Mesenchymal stem cell (in vitro differentiated cells and primary cell): ENCODE results near the gene CBX6.

Source experiments
- DNase-seq: peaks from one replicate; pipeline ENCODE4 v3.0.0-alpha.2; 2013
- H2AFZ ChIP-seq: one replicate; pipeline ENCODE4 v1.6.1; 2013; ENCODE audit warnings: low read depth, mild to moderate bottlenecking, control low read depth, inconsistent platforms, low read length, moderate library complexity
- H2AK5ac ChIP-seq: 2 replicates; pipeline ENCODE4 v1.6.1; 2013; ENCODE audit warnings: low read length, moderate library complexity, mild to moderate bottlenecking, inconsistent platforms; ENCODE audit not compliant: severe bottlenecking
- H2BK120ac ChIP-seq: one replicate; pipeline ENCODE4 v1.6.1; 2013; ENCODE audit warnings: low read depth, mild to moderate bottlenecking, inconsistent platforms, low read length, moderate library complexity
- H2BK12ac ChIP-seq, 2 experiments: one replicate each; pipeline ENCODE4 v1.6.1; 2013; ENCODE audit warnings: inconsistent platforms in 2 of 2, low read length in 2 of 2, mild to moderate bottlenecking in 2 of 2, moderate library complexity in 2 of 2, control low read depth in 1 of 2
- H2BK15ac ChIP-seq: one replicate; pipeline ENCODE4 v1.6.1; 2013; ENCODE audit warnings: mild to moderate bottlenecking, low read depth, inconsistent platforms; ENCODE audit not compliant: poor library complexity, severe bottlenecking
- H2BK5ac ChIP-seq: 2 replicates; pipeline ENCODE4 v1.6.1; 2013; ENCODE audit warnings: low read depth, mild to moderate bottlenecking, low read length, control low read depth, inconsistent platforms; ENCODE audit not compliant: poor library complexity, severe bottlenecking
- H3K14ac ChIP-seq, 2 experiments: one replicate each; pipeline ENCODE4 v1.6.1; 2013; ENCODE audit warnings: inconsistent platforms in 2 of 2, low read length in 2 of 2, control low read depth in 1 of 2, mild to moderate bottlenecking in 1 of 2, moderate library complexity in 1 of 2
- H3K18ac ChIP-seq, 2 experiments: one replicate each; pipeline ENCODE4 v1.6.1; 2013; ENCODE audit warnings: inconsistent platforms in 2 of 2, low read length in 2 of 2, control low read depth in 1 of 2, low read depth in 1 of 2, mild to moderate bottlenecking in 1 of 2
- H3K23ac ChIP-seq, 2 experiments: one replicate each; pipeline ENCODE4 v1.6.1; 2013; ENCODE audit warnings: inconsistent platforms in 2 of 2, low read length in 2 of 2, mild to moderate bottlenecking in 2 of 2, moderate library complexity in 2 of 2, control low read depth in 1 of 2
- H3K27ac ChIP-seq: 2 replicates; pipeline ENCODE4 v1.5.1; 2013; ENCODE audit warnings: mild to moderate bottlenecking, moderate library complexity, low read length, control low read depth, inconsistent platforms; ENCODE audit not compliant: poor library complexity, severe bottlenecking
- H3K27me3 ChIP-seq, 2 experiments: 2 replicates each; pipeline versions ENCODE4 v1.6.1 to v1.7.0; 2013; ENCODE audit warnings: low read length in 2 of 2, mild to moderate bottlenecking in 2 of 2, moderate library complexity in 2 of 2, control low read depth in 1 of 2, inconsistent platforms in 1 of 2; ENCODE audit not compliant: control insufficient read depth in 1 of 2, insufficient read depth in 1 of 2
- H3K36me3 ChIP-seq, 2 experiments: 2 replicates each; pipeline versions ENCODE4 v1.6.1 to v1.7.0; 2013; ENCODE audit warnings: low read length in 2 of 2, control low read depth in 1 of 2, inconsistent platforms in 1 of 2, low read depth in 1 of 2, mild to moderate bottlenecking in 1 of 2; ENCODE audit not compliant: insufficient read depth in 2 of 2, control insufficient read depth in 1 of 2
- H3K4ac ChIP-seq, 2 experiments: one replicate each; pipeline ENCODE4 v1.6.1; 2013; ENCODE audit warnings: inconsistent platforms in 2 of 2, low read length in 2 of 2, mild to moderate bottlenecking in 2 of 2, moderate library complexity in 2 of 2, control low read depth in 1 of 2, low read depth in 1 of 2
- H3K4me1 ChIP-seq: 2 replicates; pipeline ENCODE4 v1.6.1; 2013; ENCODE audit warnings: low read depth, low read length, control low read depth; ENCODE audit not compliant: control insufficient read depth, insufficient read depth
- H3K4me2 ChIP-seq: 2 replicates; pipeline ENCODE4 v1.6.1; 2013; ENCODE audit warnings: low read length, mild to moderate bottlenecking, inconsistent platforms; ENCODE audit not compliant: poor library complexity, severe bottlenecking
- H3K4me3 ChIP-seq, 2 experiments: 2 replicates each; pipeline versions ENCODE4 v1.5.1 to v1.7.0; 2013; ENCODE audit warnings: low read length in 2 of 2, mild to moderate bottlenecking in 2 of 2, control low read depth in 1 of 2, low read depth in 1 of 2; ENCODE audit not compliant: insufficient read depth in 1 of 2
- H3K79me1 ChIP-seq: replicated peaks from 2 replicates; pipeline ENCODE4 v1.6.1; 2013; ENCODE audit warnings: mild to moderate bottlenecking, control low read depth, low read length, inconsistent platforms; ENCODE audit not compliant: poor library complexity, severe bottlenecking
- H3K9ac ChIP-seq: 2 replicates; pipeline ENCODE4 v1.7.0; 2013; ENCODE audit warnings: mild to moderate bottlenecking, low read length, moderate library complexity
- H3K9me3 ChIP-seq: 2 replicates; pipeline ENCODE4 v1.7.0; 2013; ENCODE audit warnings: mild to moderate bottlenecking, low read length; ENCODE audit not compliant: control insufficient read depth
- H4K8ac ChIP-seq: one replicate; pipeline ENCODE4 v1.6.1; 2013; ENCODE audit warnings: inconsistent platforms, mild to moderate bottlenecking, low read length, moderate library complexity
- H4K91ac ChIP-seq: one replicate; pipeline ENCODE4 v1.6.1; 2013; ENCODE audit warnings: mild to moderate bottlenecking, low read length, inconsistent platforms
- WGBS: methylation state at CpG from one replicate; pipeline ENCODE4 v1.1.7; 2013; ENCODE audit warnings: mixed read lengths; 5-methylcytosine and 5-hydroxymethylcytosine counted together

CBX6 gene

GRCh38 chr22:38870791-38871359 is 1.1 kb downstream of the CBX6 start:
- H3K9me3 ChIP-seq = no peaks in the 10 kb centered on the region
- no peak overlapping the region for H3K14ac ChIP-seq
- DNase-seq = no peak
- H2BK5ac ChIP-seq = no peak overlapping the region
- H2BK12ac ChIP-seq = no peak overlapping the region
- peaks cover 33 to 34% of the 10 kb centered on the region in 2 experiments for H3K36me3 ChIP-seq
- peak overlapping the region; percentile 55 for H2BK15ac ChIP-seq
- H3K4ac ChIP-seq = peak overlapping the region in 1 of 2 experiments; percentile 40
- H3K27ac ChIP-seq = peak overlapping the region; percentile 26
- 46% methylated on average over 2 of the region's 2 CpGs for WGBS
- H3K4me2 ChIP-seq = peak overlapping the region; percentile 86
- peak overlapping the region; percentile 76 for H4K8ac ChIP-seq
- H3K4me1 ChIP-seq = peaks cover 14% of the 10 kb centered on the region
- peak overlapping the region; percentile 89 for H3K9ac ChIP-seq
- H3K79me1 ChIP-seq = peaks cover 31% of the 10 kb centered on the region
- H2AFZ ChIP-seq = no peak overlapping the region
- H3K18ac ChIP-seq = peak overlapping the region in 1 of 2 experiments; percentile 23
- no peak overlapping the region for H3K23ac ChIP-seq
- peak overlapping the region; percentile 77 for H4K91ac ChIP-seq
- peaks cover 5 to 11% of the 10 kb centered on the region in 2 experiments for H3K27me3 ChIP-seq
- peak overlapping the region; percentile 80 to 85 for H3K4me3 ChIP-seq
- peak overlapping the region; percentile 11 for H2AK5ac ChIP-seq
- H2BK120ac ChIP-seq = peak overlapping the region; percentile 29

- peaks cover 36% of the 10 kb centered on the region for H3K79me1 ChIP-seq
- H3K4me2 ChIP-seq = peak overlapping the region; percentile 86
- H3K9ac ChIP-seq = peak overlapping the region; percentile 89
- no peak overlapping the region for H3K4ac ChIP-seq
- H2BK15ac ChIP-seq = peak overlapping the region; percentile 21
- no peak overlapping the region for H4K8ac ChIP-seq
- no peak overlapping the region for H3K14ac ChIP-seq
- peak; percentile 88 for DNase-seq
- H2AK5ac ChIP-seq = no peak overlapping the region
- H3K18ac ChIP-seq = no peak overlapping the region
- H2BK120ac ChIP-seq = no peak overlapping the region
- H2AFZ ChIP-seq = no peak overlapping the region
- peaks cover 16% of the 10 kb centered on the region for H3K4me1 ChIP-seq
- H3K36me3 ChIP-seq = peaks cover 38 to 40% of the 10 kb centered on the region in 2 experiments
- H3K23ac ChIP-seq = no peak overlapping the region
- peaks cover 5 to 11% of the 10 kb centered on the region in 2 experiments for H3K27me3 ChIP-seq
- H2BK5ac ChIP-seq = no peak overlapping the region
- H3K9me3 ChIP-seq = no peaks in the 10 kb centered on the region
- H3K27ac ChIP-seq = no peak overlapping the region
- 42% methylated on average over 7 of the region's 12 CpGs for WGBS
- H3K4me3 ChIP-seq = peak overlapping the region in 1 of 2 experiments; percentile 85
- no peak overlapping the region for H4K91ac ChIP-seq
- no peak overlapping the region for H2BK12ac ChIP-seq
Measured at GRCh38 chr22:38870312-38870741, 1.7 kb downstream of the CBX6 start.

GRCh38 chr22:38869663-38870062 is 2.4 kb downstream of the CBX6 start:
- H3K9ac ChIP-seq = peak overlapping the region; percentile 89
- peaks cover 44 to 47% of the 10 kb centered on the region in 2 experiments for H3K36me3 ChIP-seq
- no peak overlapping the region for H3K18ac ChIP-seq
- WGBS = 97% methylated on average over 3 of the region's 3 CpGs
- H3K4me2 ChIP-seq = no peak overlapping the region
- no peak overlapping the region for H2AFZ ChIP-seq
- H3K4me1 ChIP-seq = peaks cover 17% of the 10 kb centered on the region
- no peak overlapping the region for H3K14ac ChIP-seq
- H3K23ac ChIP-seq = no peak overlapping the region
- H3K79me1 ChIP-seq = peaks cover 43% of the 10 kb centered on the region
- no peak overlapping the region for H2BK5ac ChIP-seq
- no peak overlapping the region for H4K91ac ChIP-seq
- H3K27me3 ChIP-seq = peaks cover under 1 to 5% of the 10 kb centered on the region in 2 experiments
- H2BK15ac ChIP-seq = no peak overlapping the region
- no peak overlapping the region for H2BK12ac ChIP-seq
- H3K27ac ChIP-seq = no peak overlapping the region
- no peak overlapping the region for H3K4me3 ChIP-seq
- H4K8ac ChIP-seq = no peak overlapping the region
- H2BK120ac ChIP-seq = no peak overlapping the region
- H2AK5ac ChIP-seq = no peak overlapping the region
- no peak overlapping the region for H3K4ac ChIP-seq
- no peaks in the 10 kb centered on the region for H3K9me3 ChIP-seq
- DNase-seq = no peak

GRCh38 chr22:38868886-38869381 is 3.1 kb downstream of the CBX6 start:
- DNase-seq = peak; percentile 76
- no peak overlapping the region for H3K4ac ChIP-seq
- H3K14ac ChIP-seq = no peak overlapping the region
- 19% methylated on average over 8 of the region's 8 CpGs for WGBS
- no peak overlapping the region for H2BK5ac ChIP-seq
- no peak overlapping the region for H4K8ac ChIP-seq
- H4K91ac ChIP-seq = no peak overlapping the region
- no peak overlapping the region for H3K23ac ChIP-seq
- no peak overlapping the region for H3K4me3 ChIP-seq
- no peak overlapping the region for H3K18ac ChIP-seq
- no peak overlapping the region for H2AK5ac ChIP-seq
- peaks cover 48% of the 10 kb centered on the region for H3K79me1 ChIP-seq
- no peak overlapping the region for H2AFZ ChIP-seq
- H2BK12ac ChIP-seq = no peak overlapping the region
- H2BK15ac ChIP-seq = no peak overlapping the region
- no peak overlapping the region for H3K27ac ChIP-seq
- H3K36me3 ChIP-seq = peaks cover 44 to 52% of the 10 kb centered on the region in 2 experiments
- H3K9me3 ChIP-seq = no peaks in the 10 kb centered on the region
- no peak overlapping the region for H2BK120ac ChIP-seq
- peak overlapping the region; percentile 89 for H3K9ac ChIP-seq
- H3K27me3 ChIP-seq = peaks cover 0 to 3% of the 10 kb centered on the region in 2 experiments
- no peak overlapping the region for H3K4me2 ChIP-seq
- peaks cover 20% of the 10 kb centered on the region for H3K4me1 ChIP-seq
